ENCODE data around the gene ZNF582. TPM values are rescaled to one million over a fixed set of nuclear protein-coding genes. Genes with fewer than 3 reads are reported as not detected.
A peak's percentile ranks its signal among the peaks of the same experiment; 100 is the strongest.

Gene ZNF582
- total RNA-seq, 4 donors from 2014 or later = 4.9 to 19.6 (median 10.9) TPM

GRCh38 chr19:56355517-56355916 lies 37.8 kb downstream of the ZNF582 start:
- no peak for DNase-seq
- H3K9me3 ChIP-seq = no peaks in the 10 kb centered on the region
- intact Hi-C loops (cut with DNase I) = no loop called here
- 94 to 97% methylated on average over 1 of the region's 1 CpG for WGBS, 2 donors
- no peaks in the 10 kb centered on the region for H3K36me3 ChIP-seq
- TF ChIP-seq CTCF (IDR thresholded peaks at IDR 0.05) (no peak), POLR2A (IDR thresholded peaks at IDR 0.05) (no peak)
- no peak overlapping the region for H3K4me3 ChIP-seq (replicated peaks in 1 of 3)
- no peaks in the 10 kb centered on the region for H3K27me3 ChIP-seq
- no peaks in the 10 kb centered on the region for H3K4me1 ChIP-seq
- no peak overlapping the region for H3K27ac ChIP-seq

GRCh38 chr19:56351208-56351607 lies 42.1 kb downstream of the ZNF582 start:
- intact Hi-C loops (cut with DNase I) = no loop called here
- no peaks in the 10 kb centered on the region for H3K27me3 ChIP-seq

DNA sequence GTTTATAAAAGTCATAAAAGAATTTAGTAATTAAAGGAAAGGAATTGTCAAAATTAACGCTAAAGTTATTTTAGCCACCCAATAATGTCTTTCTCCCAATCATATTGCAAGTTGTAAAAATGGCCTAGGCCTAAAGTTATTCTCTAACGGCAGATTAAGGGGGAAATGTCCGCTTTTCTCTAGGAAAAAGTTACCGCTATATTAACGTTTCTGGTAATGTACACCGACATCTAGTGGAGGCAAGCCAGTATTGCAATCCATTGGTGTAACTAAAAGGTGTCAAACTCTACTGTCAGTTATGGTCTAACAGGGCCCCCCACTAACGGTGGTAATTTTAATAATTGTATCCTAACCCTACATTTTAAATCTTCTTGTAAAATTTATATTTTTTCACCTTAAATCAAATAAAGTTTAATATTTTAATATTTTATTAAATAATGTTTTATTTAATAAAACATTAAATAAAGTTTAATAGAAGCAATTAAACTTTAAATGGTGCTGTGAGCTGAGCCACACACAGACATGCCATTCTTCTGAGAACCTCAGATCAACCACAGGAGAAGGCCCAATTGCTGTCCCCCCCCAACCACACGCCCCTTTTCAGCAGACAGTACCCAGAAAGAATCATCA lies 42.8 kb downstream of the ZNF582 start:
- Histone ChIP-seq H3K4me3 (replicated peaks in 1 of 3) (no peak overlapping the region), H3K27ac (no peak overlapping the region), H3K27me3 (no peaks in the 10 kb centered on the region), H3K9me3 (no peaks in the 10 kb centered on the region), H3K36me3 (no peaks in the 10 kb centered on the region), H3K4me1 (no peaks in the 10 kb centered on the region)
- intact Hi-C loops (cut with DNase I) = no loop called here
- DNase-seq = peak; percentile 36 to 42
- 16 to 24% methylated on average over 8 of the region's 8 CpGs for WGBS, 2 donors
- TF ChIP-seq CTCF (IDR thresholded peaks at IDR 0.05) (peak; percentile 63 to 96 (median 66)), POLR2A (IDR thresholded peaks at IDR 0.05) (no peak)

More at GRCh38 chr19:56351208-56351607, 42.1 kb downstream of the ZNF582 start:
- no peak for DNase-seq
- no peak overlapping the region for H3K4me3 ChIP-seq (replicated peaks in 1 of 3)
- TF ChIP-seq CTCF (IDR thresholded peaks at IDR 0.05) = no peak
- TF ChIP-seq POLR2A (IDR thresholded peaks at IDR 0.05) = no peak
- H3K4me1 ChIP-seq = no peaks in the 10 kb centered on the region
- no peaks in the 10 kb centered on the region for H3K36me3 ChIP-seq
- H3K9me3 ChIP-seq = no peaks in the 10 kb centered on the region
- 72 to 78% methylated on average over 6 of the region's 6 CpGs for WGBS, 2 donors
- no peak overlapping the region for H3K27ac ChIP-seq

DNA sequence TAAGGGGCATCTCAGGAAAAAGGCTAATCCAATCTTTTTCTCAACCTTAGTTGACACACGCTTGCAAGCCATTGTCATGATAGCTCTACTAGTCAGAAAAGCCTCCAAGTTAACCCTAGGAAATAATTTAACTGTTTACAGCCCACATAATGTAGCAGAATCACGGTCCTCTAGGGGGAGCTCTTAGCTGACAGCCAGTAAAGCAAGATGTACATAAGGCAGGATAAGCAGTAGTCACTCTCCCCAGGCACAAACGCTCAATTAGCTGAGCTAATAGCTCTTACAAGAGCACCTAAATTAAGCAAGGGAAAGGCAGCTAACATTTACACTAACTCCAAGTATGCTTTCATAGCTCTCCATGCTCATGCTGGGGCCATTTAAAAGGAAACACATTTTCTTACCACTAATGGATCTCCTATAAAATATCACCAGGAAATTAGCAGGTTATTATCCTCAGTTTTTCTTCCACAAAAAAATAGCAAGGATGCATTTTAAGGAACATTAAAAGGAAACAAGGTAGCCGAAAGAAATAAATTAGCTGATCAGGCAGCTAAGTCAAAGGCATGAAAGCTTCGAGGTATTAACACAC lies 45.0 kb downstream of the ZNF582 start:
- TF ChIP-seq POLR2A (IDR thresholded peaks at IDR 0.05) (no peak), CTCF (IDR thresholded peaks at IDR 0.05) (peak in 1 of 6 experiments; percentile 6)
- Histone ChIP-seq H3K27ac (no peak overlapping the region), H3K9me3 (no peaks in the 10 kb centered on the region), H3K36me3 (no peaks in the 10 kb centered on the region), H3K4me1 (no peaks in the 10 kb centered on the region), H3K4me3 (replicated peaks in 1 of 3) (no peak overlapping the region), H3K27me3 (no peaks in the 10 kb centered on the region)
- no peak for DNase-seq
- WGBS, 2 donors = 58 to 69% methylated on average over 5 of the region's 5 CpGs
- intact Hi-C loops (cut with DNase I) = loop anchor here (5.0 kb wide), 1 partner anchor 281 kb away; no protein-coding TSS in a partner anchor

GRCh38 chr19:56347163-56347778 lies 46.1 kb downstream of the ZNF582 start:
- Histone ChIP-seq H3K27me3 (no peaks in the 10 kb centered on the region), H3K4me1 (no peaks in the 10 kb centered on the region), H3K4me3 (replicated peaks in 1 of 3) (no peak overlapping the region), H3K36me3 (no peaks in the 10 kb centered on the region), H3K27ac (no peak overlapping the region), H3K9me3 (no peaks in the 10 kb centered on the region)
- DNase-seq = no peak
- 72 to 86% methylated on average over 7 of the region's 7 CpGs for WGBS, 2 donors
- intact Hi-C loops (cut with DNase I) = loop anchor here (5.0 kb wide), 1 partner anchor 280 kb away; no protein-coding TSS in a partner anchor
- TF ChIP-seq CTCF (IDR thresholded peaks at IDR 0.05) = no peak
- TF ChIP-seq POLR2A (IDR thresholded peaks at IDR 0.05) = no peak
